ENCODE data around the gene LNP1. TPM values are rescaled to one million over a fixed set of nuclear protein-coding genes. Genes with fewer than 3 reads are reported as not detected.

LNP1 gene
- total and polyA plus RNA-seq, 10 of the 15 experiments (the other 5 are each of a cell fraction or from before 2014, with no cell fraction given), result 2.1 to 4.2 (median 2.7) TPM

DNA sequence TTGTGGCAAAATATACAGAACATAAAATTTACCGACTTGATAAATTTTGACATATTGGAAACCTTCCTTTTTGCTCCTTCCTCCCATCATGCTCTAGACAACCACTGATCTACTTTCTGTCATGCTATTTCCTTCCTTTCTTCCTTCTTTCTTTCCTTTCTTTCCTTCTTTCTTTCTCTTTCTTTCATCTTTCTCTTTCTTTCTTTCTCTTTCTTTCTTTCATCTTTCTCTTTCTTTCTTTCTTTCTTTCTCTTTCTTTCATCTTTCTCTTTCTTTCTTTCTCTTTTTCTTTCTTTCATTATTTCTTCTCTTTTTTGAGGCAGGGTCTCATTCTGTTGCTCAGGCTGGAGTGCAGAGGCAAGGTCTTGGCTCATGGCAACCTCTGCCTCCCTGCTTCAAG is 82.2 kb downstream of the LNP1 start:
- no peaks in the 10 kb centered on the region for H3K79me2 ChIP-seq (ENCODE audit: control insufficient read depth, insufficient read depth, low read length)
- no peaks in the 10 kb centered on the region; a peak in 1 of 4 replicates for H3K27me3 ChIP-seq (replicated peaks in 1 of 2; ENCODE audit: control insufficient read depth in 2 of 2, insufficient read depth in 2 of 2, low read length in 1 of 2)
- DNase-seq (ENCODE audit: low read depth, low spot score), result no peak
- intact Hi-C loops (cut with micrococcal nuclease; ENCODE audit: unreplicated experiment), result no loop called here
- 100% methylated on average over 1 of the region's 1 CpG for WGBS (ENCODE audit: insufficient coverage, insufficient replicate concordance, low lambda C conversion rate, missing lambda C conversion rate)
- SMC1A ChIA-PET (ENCODE audit: uncharacterized antibody, unreplicated experiment), result no interaction called here
- no peak overlapping the region for H3K9ac ChIP-seq (ENCODE audit: control insufficient read depth, insufficient read depth, low read length)
- no peaks in the 10 kb centered on the region for H4K20me1 ChIP-seq (ENCODE audit: control insufficient read depth, insufficient read depth)
- no peaks in the 10 kb centered on the region for H3K36me3 ChIP-seq (ENCODE audit: control insufficient read depth in 2 of 2, insufficient read depth in 2 of 2, low read length in 1 of 2)
- H2AFZ ChIP-seq (ENCODE audit: control insufficient read depth, low read depth, low read length), result no peak overlapping the region
- H3K4me1 ChIP-seq (ENCODE audit: control insufficient read depth, insufficient read depth, low read length), result no peaks in the 10 kb centered on the region
- H3K4me3 ChIP-seq, result no peak overlapping the region
- no peak overlapping the region for H3K4me2 ChIP-seq (ENCODE audit: control insufficient read depth, insufficient read depth)
- TF ChIP-seq, protein P1, sequence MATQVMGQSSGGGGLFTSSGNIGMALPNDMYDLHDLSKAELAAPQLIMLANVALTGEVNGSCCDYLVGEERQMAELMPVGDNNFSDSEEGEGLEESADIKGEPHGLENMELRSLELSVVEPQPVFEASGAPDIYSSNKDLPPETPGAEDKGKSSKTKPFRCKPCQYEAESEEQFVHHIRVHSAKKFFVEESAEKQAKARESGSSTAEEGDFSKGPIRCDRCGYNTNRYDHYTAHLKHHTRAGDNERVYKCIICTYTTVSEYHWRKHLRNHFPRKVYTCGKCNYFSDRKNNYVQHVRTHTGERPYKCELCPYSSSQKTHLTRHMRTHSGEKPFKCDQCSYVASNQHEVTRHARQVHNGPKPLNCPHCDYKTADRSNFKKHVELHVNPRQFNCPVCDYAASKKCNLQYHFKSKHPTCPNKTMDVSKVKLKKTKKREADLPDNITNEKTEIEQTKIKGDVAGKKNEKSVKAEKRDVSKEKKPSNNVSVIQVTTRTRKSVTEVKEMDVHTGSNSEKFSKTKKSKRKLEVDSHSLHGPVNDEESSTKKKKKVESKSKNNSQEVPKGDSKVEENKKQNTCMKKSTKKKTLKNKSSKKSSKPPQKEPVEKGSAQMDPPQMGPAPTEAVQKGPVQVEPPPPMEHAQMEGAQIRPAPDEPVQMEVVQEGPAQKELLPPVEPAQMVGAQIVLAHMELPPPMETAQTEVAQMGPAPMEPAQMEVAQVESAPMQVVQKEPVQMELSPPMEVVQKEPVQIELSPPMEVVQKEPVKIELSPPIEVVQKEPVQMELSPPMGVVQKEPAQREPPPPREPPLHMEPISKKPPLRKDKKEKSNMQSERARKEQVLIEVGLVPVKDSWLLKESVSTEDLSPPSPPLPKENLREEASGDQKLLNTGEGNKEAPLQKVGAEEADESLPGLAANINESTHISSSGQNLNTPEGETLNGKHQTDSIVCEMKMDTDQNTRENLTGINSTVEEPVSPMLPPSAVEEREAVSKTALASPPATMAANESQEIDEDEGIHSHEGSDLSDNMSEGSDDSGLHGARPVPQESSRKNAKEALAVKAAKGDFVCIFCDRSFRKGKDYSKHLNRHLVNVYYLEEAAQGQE (IDR thresholded peaks at IDR 0.05; ENCODE audit: low read depth, low read length), result no peak
- TF ChIP-seq ZNF207 (IDR thresholded peaks at IDR 0.05; ENCODE audit: borderline replicate concordance) (no peak), YY1 (IDR thresholded peaks at IDR 0.05; ENCODE audit: low read depth, low read length) (no peak), SMARCA5 (IDR thresholded peaks at IDR 0.05) (no peak), POLR2AphosphoS2 (IDR thresholded peaks at IDR 0.05; ENCODE audit: low read depth, low read length) (no peak), EZH2 (IDR thresholded peaks at IDR 0.05; ENCODE audit: borderline replicate concordance, control insufficient read depth, low read depth, low read length) (no peak), ZNF274 (IDR thresholded peaks at IDR 0.05; ENCODE audit: insufficient read depth, insufficient read length) (no peak), ETV6 (conservative IDR thresholded peaks at IDR 0.05 in 1 of 2, IDR thresholded peaks at IDR 0.05 in 1 of 2; ENCODE audit: borderline replicate concordance in 1 of 2, low read depth in 1 of 2) (no peak), ZNF24 (IDR thresholded peaks at IDR 0.05) (no peak), NRF1 (conservative IDR thresholded peaks at IDR 0.05; ENCODE audit: low read depth, low read length) (no peak), WRNIP1 (IDR thresholded peaks at IDR 0.05; ENCODE audit: borderline replicate concordance, low read depth, low read length) (no peak), IKZF2 (IDR thresholded peaks at IDR 0.05) (no peak)
- TF ChIP-seq, protein P2, sequence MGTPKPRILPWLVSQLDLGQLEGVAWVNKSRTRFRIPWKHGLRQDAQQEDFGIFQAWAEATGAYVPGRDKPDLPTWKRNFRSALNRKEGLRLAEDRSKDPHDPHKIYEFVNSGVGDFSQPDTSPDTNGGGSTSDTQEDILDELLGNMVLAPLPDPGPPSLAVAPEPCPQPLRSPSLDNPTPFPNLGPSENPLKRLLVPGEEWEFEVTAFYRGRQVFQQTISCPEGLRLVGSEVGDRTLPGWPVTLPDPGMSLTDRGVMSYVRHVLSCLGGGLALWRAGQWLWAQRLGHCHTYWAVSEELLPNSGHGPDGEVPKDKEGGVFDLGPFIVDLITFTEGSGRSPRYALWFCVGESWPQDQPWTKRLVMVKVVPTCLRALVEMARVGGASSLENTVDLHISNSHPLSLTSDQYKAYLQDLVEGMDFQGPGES (IDR thresholded peaks at IDR 0.05), result no peak
- H3K27ac ChIP-seq (ENCODE audit: control insufficient read depth, insufficient read depth), result no peak overlapping the region
- no peak for ATAC-seq
- POLR2A ChIA-PET, result no interaction called here
- no TSS peak for BruUV-seq (replicated peaks)
- FAIRE-seq, result no peak
- no peaks in the 10 kb centered on the region for H3K9me3 ChIP-seq (replicated peaks; ENCODE audit: control insufficient read depth, insufficient read depth, low read length)
- in situ Hi-C loops (cut with MboI), result no loop called here
- RAD21 ChIA-PET (ENCODE audit: unreplicated experiment), result no interaction called here
- CTCF ChIA-PET, result no interaction called here
